T-helper 2 cell (primary cell): ENCODE measurements around the gene PPARA.
A peak's percentile ranks its signal among the peaks of the same experiment; 100 is the strongest.

ENCODE experiments used
- DNase-seq, 5 experiments: peaks; one replicate each; pipeline versions ENCODE4 v3.0.0 to v3.0.0-alpha.2; 2012 to 2022

Gene PPARA

GRCh38 chr22:46278656-46279645 lies 128.6 kb downstream of the PPARA start:
- no peak for DNase-seq

- DNase-seq, result no peak
These were observed 129.9 kb downstream of the PPARA start for GRCh38 chr22:46280063-46280817.

GRCh38 chr22:46280999-46281623 lies 130.8 kb downstream of the PPARA start:
- peak in 1 of 5 experiments; percentile 67 for DNase-seq

GRCh38 chr22:46281866-46282678 lies 131.7 kb downstream of the PPARA start:
- DNase-seq, result no peak

GRCh38 chr22:46286006-46286405 lies 135.7 kb downstream of the PPARA start:
- DNase-seq, result no peak

- no peak for DNase-seq
These were observed 136.9 kb downstream of the PPARA start for GRCh38 chr22:46286941-46287872.

GRCh38 chr22:46287873-46288751 lies 137.8 kb downstream of the PPARA start:
- peak in 2 of 5 experiments; percentile 23 to 89 for DNase-seq

- no peak for DNase-seq
These were observed 138.5 kb downstream of the PPARA start for GRCh38 chr22:46288846-46289243.

- peak in 1 of 5 experiments; percentile 30 for DNase-seq
These were observed 139.0 kb downstream of the PPARA start for GRCh38 chr22:46289244-46289891.

GRCh38 chr22:46290121-46290842 lies 140.0 kb downstream of the PPARA start:
- DNase-seq, result no peak

GRCh38 chr22:46290843-46291785 lies 140.8 kb downstream of the PPARA start:
- no peak for DNase-seq

GRCh38 chr22:46292173-46292572 lies 141.8 kb downstream of the PPARA start:
- no peak for DNase-seq

- no peak for DNase-seq
These were observed 142.4 kb downstream of the PPARA start for GRCh38 chr22:46292732-46293131.
